ENCODE data around the gene KIF5A.
"Not testable (repeated sequence)": the region's sequence is repeated elsewhere in the genome, so short reads cannot be mapped to it uniquely, and the experiment has no call there.

KIF5A gene

GRCh38 chr12:57609101-57609780, 59.4 kb downstream of the KIF5A start:
- FAIRE-seq: no peak

GRCh38 chr12:57609781-57610553, 60.1 kb downstream of the KIF5A start:
- no peak for FAIRE-seq

DNA sequence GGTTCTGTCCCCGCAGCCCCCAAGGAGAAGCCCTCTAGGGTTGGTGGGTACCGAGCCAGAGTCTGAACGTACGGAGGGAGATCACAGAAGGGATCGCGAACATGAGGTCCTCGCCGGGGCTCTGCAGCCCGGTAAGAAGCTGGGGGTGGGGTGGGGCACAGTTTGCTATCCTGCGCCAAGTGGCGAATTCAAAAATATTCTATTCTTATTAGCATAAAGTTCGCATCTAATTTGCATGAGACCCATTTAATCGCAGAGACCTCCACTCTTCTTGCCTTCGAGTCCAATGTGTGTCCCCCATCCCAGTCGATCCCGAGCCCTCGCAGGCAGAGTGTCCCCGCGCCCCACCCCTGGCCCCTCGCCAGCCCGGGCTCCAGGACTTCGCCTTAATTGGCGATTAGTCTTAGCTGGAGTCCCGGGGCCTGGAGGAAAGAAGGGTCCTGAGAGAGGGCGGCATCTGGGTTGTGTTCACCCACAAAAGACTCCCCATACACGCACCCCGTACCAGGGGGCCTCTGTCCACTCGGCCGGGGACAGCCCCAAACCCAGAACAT, 60.8 kb downstream of the KIF5A start:
- FAIRE-seq: no peak

DNA sequence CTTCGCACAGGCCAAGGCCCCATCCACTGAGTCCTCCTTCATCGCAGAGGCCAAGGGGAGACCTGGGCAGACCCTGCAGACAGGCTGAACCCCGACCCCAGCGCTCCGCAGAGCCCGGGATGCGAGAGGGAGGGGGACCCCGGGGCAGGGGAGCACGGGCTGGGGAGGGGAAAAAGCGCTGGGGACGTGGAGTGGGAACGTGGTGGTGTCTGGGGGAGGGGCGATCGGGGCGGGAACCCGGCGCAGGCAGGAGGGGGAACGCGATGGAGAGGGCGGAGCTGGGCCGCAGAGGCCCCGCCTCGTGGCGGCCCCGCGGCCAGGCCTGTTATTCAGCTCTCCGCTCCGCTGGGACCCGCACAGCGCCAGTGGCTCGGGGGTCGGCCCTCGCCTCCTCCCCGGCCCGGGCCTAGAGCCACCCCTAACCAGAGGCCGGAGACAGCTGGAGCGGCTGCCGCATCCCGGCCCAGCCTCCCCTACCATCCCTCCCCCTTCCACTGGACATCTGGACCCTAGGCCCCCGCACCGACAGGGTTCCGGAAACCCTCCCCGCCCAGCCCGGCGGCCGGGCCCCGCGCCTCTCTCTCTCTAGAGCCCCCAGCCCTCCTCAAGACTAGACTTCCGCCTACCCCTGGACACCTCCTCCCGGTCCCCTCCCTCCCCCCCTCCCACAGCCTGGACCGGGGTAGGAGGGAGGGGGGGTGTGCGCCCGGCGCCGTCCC, 61.4 kb downstream of the KIF5A start, which contains the start of gene ARHGEF25:
Gene ARHGEF25, plus strand, starts transcription at position 328 of the 719 bp plus-strand sequence. CDS start 460 bp downstream, outside the sequence.
- no peak for FAIRE-seq

GRCh38 chr12:57611827-57612710, 62.2 kb downstream of the KIF5A start:
- no peak for FAIRE-seq

DNA sequence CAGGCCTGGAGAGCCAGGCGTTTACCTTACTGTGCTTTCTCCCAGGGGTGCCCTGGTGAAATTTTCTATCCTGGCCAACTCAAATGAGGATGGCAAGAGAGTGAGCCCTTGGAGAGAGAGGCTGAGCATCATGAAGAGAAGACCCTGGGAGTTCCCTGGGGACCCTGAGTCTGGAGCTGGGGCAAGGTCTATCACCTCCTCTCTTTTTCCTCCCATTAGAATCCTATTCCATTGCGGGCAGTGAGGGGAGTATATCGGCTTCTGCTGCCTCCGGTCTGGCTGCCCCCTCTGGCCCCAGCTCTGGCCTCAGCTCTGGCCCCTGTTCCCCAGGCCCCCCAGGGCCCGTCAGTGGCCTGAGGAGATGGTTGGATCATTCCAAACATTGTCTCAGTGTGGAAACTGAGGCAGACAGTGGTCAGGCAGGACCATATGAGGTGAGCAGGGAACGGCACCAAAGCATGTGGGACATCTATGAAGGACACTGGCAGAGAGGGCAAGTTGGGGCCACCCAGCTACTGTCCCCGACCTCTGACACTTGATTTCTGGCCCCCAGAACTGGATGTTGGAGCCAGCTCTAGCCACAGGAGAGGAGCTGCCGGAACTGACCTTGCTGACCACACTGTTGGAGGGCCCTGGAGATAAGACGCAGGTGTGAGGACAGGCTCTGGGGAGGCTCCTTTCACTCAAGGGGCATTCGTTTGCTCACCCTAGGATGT, 63.0 kb downstream of the KIF5A start:
- FAIRE-seq: no peak

DNA sequence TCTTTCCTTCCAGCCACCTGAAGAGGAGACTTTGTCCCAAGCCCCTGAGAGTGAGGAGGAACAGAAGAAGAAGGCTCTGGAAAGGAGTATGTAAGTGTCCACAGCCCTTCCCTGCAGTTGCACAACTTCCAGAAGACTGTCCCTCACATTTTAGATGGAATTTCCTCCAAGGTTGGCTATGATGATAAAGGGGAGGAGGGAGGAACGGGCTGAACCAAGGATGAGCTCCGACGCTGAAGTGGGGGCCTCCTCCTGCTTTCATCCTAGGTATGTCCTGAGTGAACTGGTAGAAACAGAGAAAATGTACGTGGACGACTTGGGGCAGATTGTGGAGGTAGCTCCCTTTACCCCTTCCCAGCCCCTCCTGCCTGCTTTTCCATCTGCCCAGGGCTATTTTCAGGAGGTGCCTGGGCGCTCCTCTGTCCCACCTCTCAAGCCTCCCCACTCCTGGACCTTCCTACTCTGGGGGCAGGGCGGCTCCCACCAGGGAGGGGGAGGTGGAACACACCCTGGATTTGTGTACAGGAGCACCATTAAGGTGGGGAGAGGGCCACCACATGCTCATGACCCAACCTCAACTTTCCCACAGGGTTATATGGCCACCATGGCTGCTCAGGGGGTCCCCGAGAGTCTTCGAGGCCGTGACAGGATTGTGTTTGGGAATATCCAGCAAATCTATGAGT, 63.7 kb downstream of the KIF5A start:
- no peak for FAIRE-seq

DNA sequence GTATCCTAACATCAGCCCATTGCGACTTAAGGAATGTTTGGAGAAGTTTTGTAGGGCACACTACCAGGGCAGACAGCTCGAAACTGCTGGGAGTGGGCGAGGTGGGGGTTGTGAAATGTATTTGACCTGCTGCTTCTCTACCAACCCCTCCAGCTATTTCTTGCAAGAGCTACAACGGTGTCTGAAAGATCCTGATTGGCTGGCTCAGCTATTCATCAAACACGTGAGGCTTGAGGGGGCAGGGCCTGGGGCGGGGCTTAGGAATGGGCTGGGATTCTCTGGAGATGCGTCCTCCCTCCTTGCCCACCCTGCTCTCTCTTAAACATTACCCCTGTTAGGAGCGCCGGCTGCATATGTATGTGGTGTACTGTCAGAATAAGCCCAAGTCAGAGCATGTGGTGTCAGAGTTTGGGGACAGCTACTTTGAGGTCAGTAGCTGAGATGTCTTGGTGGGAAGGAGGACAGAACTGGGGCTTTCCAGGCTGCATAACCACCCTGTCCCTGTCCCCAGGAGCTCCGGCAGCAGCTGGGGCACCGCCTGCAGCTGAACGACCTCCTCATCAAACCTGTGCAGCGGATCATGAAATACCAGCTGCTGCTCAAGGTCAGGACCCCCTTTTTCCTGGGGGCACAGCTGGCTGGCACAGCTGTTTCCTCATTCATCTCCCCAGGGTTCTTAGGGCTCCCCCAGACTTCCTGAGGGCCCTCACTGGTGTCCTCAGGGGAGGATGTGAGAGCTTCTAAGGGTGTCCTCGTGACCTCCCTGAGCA, 64.5 kb downstream of the KIF5A start:
- FAIRE-seq: no peak

DNA sequence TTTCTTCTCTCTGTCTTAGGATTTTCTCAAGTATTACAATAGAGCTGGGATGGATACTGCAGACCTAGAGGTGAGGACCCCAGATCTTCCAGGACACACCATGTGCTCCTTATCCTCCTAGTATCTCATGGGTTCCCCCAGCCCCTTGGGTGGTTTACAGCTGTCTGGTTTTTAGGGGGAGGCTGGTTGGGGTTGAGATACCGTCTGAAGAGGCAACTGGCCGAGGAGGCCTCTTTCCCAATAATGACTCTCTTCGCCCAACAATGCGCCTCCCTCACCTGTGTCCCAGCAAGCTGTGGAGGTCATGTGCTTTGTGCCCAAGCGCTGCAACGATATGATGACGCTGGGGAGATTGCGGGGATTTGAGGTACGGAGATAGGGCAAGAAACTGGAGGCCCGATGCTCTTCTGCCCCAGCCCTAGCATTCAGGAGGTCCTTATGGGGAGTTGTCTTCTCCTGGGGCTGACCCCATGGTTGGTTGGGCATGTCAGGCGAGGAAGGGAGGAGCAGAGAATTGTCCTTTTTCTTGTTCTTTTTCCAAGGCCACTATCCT, 65.2 kb downstream of the KIF5A start:
- FAIRE-seq: no peak

GRCh38 chr12:57615637-57616036, 65.8 kb downstream of the KIF5A start:
- FAIRE-seq: no peak

DNA sequence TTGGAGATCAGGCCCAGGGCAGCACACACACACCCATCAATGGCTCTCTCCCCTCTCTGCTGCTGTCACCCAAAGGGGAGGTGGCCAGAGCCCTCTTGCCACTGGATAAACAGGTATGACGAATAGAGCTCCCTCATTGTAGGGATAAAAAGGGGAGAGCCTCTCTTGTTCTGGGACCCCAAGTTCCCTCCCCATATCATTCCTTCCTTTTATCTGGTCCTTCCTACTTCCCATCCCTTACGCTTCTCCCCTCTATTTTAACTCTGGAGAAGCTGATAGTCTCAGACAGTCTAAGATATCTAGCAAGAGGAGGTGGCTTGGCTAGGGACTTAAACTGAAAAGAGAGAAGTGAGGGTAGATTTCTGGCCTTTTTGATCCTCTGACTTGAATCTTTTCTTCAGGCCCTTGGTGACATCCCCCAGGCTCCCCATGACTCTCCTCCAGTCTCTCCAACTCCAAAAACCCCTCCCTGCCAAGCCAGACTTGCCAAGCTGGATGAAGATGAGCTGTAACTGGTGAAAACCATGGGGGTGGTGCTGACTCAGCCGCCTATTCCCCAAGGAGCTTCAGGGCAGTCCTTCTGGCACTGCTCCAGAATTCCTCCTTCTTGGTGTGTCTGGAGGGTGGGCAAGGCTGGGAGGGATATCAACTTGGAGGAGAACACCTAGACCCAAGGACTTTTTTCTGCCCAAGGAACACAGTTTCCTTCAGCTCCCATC, 66.7 kb downstream of the KIF5A start:
- FAIRE-seq: no peak

DNA sequence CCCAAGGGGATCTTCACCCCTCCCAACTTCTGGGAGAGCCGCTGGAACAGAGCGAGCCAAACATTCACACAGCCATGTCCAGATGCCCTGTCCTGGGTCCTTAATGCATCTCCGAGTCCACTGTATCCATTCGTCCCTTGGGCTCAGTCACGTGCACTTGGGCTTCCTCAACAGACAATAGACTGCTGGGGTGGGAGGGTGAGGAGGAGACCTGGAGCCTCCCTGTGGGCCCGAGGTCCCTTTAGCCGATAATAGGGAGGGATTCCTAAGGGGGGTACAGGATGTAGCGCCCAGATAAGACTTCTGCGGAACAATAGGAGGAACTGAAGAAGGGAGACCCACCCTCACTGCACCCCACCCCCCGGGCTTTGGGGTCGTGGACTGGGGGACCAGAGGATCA, 68.1 kb downstream of the KIF5A start:
- no peak for FAIRE-seq

- not testable (repeated sequence) for FAIRE-seq
These were observed 68.6 kb downstream of the KIF5A start for GRCh38 chr12:57618431-57618830.

DNA sequence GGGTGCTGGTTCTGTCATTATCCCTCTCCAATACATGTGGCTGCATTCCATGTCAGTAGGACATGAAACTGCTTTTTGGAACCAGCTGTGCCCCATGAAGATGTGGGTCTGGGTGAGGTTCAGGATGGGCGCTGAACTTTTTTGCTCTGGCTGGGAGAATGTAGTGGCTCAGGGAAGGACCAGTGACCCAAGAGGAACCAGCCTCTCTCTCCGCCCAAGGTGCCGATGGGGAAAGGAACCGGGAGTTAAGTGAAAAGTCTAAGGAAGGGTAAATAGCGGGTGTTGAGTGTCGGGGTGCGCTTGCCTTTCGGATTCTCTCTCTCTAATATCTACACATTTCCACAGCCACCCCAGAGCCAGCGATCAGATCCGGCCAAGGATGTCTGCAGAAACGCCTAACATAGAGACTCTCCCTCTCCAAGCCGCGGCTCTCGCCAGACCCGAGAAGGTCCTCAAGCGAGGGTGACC, 69.2 kb downstream of the KIF5A start:
- no peak for FAIRE-seq

DNA sequence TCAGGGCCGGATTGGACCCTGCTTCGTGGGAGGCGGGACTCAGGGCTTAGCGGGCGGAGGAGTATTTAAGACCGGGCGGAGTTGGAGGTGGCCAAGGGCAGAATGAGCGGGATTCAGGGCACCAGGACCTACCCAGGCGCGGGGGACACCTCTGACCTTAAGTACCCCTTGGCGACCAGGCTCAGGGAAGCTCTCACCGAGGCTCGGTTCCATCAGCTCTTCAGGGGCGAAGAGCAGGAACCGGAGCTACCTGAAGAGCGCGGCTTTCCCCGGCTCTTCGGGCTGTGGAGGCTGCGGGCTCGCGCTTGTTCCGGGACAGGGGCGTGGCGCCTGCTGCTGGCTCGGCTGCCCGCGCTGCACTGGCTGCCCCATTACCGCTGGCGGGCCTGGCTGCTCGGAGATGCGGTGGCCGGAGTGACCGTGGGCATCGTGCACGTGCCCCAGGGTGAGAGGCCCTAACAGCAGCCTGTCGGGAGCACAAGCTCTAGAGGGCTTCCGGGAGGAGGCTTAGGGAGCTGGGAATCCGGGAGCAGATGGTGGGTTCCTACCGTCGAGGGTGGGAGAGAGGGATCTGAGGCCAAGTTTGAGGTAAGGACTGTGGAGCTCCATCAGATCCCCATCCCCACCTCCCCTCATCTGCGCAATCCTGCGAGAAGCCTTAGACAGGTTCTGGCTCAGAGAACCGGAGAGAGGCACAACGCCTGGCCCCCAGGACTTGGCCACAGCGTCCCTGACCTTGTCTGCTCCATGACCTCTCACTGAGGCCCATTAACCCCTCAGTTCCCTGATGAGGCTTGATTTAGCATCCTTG, 69.8 kb downstream of the KIF5A start:
- no peak for FAIRE-seq

GRCh38 chr12:57620245-57620935, 70.5 kb downstream of the KIF5A start:
- no peak for FAIRE-seq

GRCh38 chr12:57620936-57621496, 71.2 kb downstream of the KIF5A start:
- FAIRE-seq: no peak

All from colon (tissue), 2 donors.